ENCODE measurements around the gene CDV3.

The CDV3 gene

DNA sequence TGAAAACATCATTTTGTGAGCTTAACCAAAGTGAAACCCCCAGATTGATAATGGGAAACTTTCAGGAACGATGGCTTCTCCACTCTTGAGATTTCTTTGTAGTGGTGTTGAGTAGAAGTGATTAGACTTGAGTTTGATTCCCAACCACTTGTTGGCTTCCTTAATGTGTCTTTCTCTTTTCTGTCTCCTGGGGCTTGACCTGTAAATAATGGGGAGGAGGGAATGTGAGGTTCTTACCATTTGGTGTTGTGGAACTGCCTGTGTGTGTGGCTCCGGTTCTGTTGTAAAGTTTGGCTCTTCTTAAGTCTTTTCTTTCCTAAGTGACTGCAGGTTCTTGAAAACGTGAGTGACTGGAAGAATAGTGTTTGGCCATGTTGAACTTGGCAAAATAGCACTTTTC, 2.7 kb downstream of the CDV3 start:
- FAIRE-seq: no peak
- DNase-seq (ENCODE audit: insufficient read length, low spot score): no peak
- TF ChIP-seq, protein P1, sequence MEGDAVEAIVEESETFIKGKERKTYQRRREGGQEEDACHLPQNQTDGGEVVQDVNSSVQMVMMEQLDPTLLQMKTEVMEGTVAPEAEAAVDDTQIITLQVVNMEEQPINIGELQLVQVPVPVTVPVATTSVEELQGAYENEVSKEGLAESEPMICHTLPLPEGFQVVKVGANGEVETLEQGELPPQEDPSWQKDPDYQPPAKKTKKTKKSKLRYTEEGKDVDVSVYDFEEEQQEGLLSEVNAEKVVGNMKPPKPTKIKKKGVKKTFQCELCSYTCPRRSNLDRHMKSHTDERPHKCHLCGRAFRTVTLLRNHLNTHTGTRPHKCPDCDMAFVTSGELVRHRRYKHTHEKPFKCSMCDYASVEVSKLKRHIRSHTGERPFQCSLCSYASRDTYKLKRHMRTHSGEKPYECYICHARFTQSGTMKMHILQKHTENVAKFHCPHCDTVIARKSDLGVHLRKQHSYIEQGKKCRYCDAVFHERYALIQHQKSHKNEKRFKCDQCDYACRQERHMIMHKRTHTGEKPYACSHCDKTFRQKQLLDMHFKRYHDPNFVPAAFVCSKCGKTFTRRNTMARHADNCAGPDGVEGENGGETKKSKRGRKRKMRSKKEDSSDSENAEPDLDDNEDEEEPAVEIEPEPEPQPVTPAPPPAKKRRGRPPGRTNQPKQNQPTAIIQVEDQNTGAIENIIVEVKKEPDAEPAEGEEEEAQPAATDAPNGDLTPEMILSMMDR (IDR thresholded peaks at IDR 0.05; ENCODE audit: insufficient read depth, missing control alignments): no peak

DNA sequence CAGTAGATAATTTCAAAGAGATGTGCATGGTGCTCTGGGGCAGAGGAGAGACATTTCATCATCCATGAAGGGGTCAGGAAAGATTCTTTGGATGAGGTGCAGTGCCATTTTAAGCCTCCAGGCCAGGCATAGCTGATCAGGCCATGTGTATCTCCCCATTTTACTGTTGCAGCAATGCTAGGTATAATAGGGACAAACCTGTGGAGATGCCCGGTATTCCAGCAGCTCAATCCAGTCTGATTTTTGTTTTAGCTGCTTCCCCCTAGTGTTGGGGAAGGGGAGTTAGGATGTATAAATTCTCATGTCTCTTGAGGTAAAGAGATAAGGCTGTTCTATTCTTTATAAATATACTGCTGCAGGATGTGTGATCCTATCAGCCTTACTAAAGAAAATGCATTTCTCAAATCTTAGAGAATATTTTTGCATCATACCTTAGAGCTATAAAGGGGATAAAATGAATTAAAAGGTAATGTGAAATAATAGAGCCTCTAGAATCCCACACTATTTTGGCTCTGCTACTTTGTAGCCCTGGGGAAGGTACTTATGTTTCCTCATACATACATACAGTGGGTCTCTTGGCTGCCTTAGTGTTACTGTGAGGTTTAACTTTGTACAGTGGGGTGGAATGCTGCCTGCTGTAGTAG, 5.2 kb downstream of the CDV3 start:
- TF ChIP-seq, protein P1 (IDR thresholded peaks at IDR 0.05; ENCODE audit: insufficient read depth, missing control alignments): peak; percentile 53
- no peak for DNase-seq (ENCODE audit: insufficient read length, low spot score)
- no peak for FAIRE-seq

DNA sequence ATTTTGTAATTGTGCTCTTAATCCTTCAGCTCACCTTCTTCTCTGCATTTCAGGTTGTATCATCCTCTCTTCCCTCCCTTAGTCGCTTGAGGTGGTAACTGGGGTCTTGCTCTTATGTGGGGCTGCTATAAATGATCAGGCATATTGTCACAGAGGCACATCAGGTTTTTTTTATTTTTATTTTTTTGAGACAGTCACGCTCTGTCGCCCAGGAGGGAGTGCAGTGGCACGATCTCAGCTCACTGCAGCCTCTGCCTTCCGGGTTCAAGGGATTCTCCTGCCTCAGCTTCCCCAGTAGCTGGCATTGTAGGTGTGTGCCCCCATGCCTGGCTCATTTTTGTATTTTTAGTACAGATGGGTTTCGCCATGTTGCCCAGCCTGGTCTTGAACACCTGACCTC, 9.9 kb downstream of the CDV3 start:
- FAIRE-seq: no peak
- DNase-seq (ENCODE audit: insufficient read length, low spot score): no peak
- TF ChIP-seq, protein P1 (IDR thresholded peaks at IDR 0.05; ENCODE audit: insufficient read depth, missing control alignments): no peak

DNA sequence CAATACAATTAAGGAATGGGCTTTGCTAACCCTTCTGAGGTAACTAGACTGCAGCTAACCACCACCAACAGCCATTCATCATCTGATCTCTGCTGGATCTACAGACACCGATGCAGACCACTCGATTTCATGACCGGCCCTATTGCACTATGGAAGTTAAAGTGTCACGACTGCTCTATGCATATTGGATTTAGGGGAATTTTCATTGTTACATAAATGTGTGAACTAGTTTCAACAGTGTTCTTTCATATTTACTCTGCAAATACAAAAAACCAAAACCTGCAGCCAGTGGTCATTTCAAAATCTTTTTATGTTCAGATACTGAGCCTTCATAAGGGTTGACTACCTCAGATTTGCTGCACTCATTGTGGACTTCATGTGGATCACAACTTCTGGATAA, 14.5 kb downstream of the CDV3 start:
- DNase-seq (ENCODE audit: insufficient read length, low spot score) (no peak), FAIRE-seq (peak; percentile 48)
- TF ChIP-seq, protein P1 (IDR thresholded peaks at IDR 0.05; ENCODE audit: insufficient read depth, missing control alignments): no peak

DNA sequence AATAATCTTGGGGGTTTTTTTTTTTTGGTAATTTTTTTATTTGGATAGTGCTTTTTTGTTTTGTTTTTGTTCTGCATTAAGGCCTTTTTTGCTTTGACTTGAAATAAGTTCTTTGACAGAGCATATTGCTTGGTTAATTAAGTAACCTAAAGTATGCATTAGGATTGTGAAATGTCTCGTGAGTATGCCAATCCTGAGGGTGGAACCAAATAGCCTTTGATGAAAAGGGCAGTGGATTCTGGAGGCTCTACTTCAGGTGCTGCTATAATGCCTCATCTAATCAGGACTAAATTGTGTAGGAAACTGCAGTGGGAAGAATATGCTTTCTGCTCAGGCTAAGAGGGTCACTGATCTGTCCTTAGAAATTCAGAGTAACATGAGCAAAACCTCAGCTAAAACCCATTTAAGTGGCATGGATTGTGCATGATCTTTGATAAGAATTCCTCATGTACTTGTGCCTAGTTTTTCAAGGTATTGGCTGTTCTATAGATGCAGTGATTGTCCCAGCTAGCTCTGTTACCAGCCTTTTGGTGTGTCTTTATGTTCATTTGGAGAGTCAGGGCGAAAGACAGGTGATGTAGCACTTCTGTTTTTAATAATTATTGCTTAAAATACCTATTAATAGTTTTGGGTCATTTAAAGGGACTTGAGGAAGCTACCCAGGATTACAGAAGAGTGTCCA, 15.4 kb downstream of the CDV3 start:
- TF ChIP-seq, protein P1 (IDR thresholded peaks at IDR 0.05; ENCODE audit: insufficient read depth, missing control alignments): no peak
- no peak for FAIRE-seq
- no peak for DNase-seq (ENCODE audit: insufficient read length, low spot score)

DNA sequence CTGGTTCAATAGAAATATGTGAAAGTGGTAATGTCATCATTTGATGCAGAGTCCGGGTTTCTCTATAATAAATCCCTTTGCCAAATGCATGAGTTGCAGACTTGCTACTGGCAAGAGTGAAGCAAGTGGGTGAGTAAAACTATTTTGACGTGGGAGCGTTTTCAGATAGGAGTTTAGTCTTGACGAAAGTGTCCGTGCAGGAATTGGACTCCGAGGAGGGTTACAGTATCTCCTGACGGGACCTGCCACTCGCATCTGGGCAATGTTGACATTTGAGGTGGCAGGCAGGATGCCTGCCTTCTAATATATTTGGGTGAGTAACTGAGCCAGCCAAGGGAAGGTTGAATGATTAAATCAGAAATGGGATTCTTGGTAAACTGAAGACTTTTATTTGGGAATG, 16.0 kb downstream of the CDV3 start:
- TF ChIP-seq, protein P1 (IDR thresholded peaks at IDR 0.05; ENCODE audit: insufficient read depth, missing control alignments): no peak
- DNase-seq (ENCODE audit: insufficient read length, low spot score) (no peak), FAIRE-seq (no peak)

DNA sequence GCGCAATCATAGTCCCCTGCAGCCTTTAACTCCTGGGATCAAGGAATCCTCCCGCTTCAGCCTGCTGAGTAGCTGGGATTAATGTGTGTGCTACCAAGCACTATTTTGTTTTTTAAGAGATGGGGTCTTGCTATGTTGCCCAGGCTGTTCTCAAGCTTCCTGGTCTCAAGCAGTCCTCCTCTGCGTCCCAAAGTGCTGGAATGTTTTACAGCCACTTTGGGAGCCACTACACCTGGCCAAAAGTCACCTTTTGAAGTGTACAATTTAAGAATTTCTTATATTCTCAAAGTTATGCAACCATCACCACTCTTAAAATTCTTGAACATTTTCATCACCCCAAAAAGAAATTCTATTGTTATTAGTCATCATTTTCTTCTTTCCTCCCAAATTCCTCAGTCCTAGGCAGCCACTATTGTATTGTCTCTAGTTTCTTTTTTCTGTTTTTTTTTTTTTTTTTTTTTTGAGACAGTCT, 17.8 kb downstream of the CDV3 start:
- DNase-seq (ENCODE audit: insufficient read length, low spot score): no peak
- TF ChIP-seq, protein P1 (IDR thresholded peaks at IDR 0.05; ENCODE audit: insufficient read depth, missing control alignments): no peak
- no peak for FAIRE-seq

All from D721Med (cell line).